Measurements from ENCODE around the gene IFT57. TPM values are rescaled to one million over a fixed set of nuclear protein-coding genes. Genes with fewer than 3 reads are reported as not detected.
"Not testable (repeated sequence)": the region's sequence is repeated elsewhere in the genome, so short reads cannot be mapped to it uniquely, and the experiment has no call there.

Gene IFT57
- polyA plus RNA-seq, 1 of the 3 experiments (the other 2 are of a cell fraction), result 81.6 TPM

- no peak for TF ChIP-seq NFIC (IDR thresholded peaks at IDR 0.05; ENCODE audit: borderline replicate concordance)
- TF ChIP-seq SMC3 (IDR thresholded peaks at IDR 0.05; ENCODE audit: low read depth, low read length), result no peak; the same call in 1 of the 2 replicates
- TF ChIP-seq TAF1 (IDR thresholded peaks at IDR 0.05; ENCODE audit: borderline replicate concordance, low read depth, low read length), result peak; percentile 88
- TF ChIP-seq MXI1 (IDR thresholded peaks at IDR 0.05; ENCODE audit: low read depth, low read length), result peak; percentile 94
- TF ChIP-seq POLR2AphosphoS5 (IDR thresholded peaks at IDR 0.05; ENCODE audit: low read depth, low read length), result peak; percentile 73
- TF ChIP-seq ZBTB33 (IDR thresholded peaks at IDR 0.05; ENCODE audit: borderline replicate concordance, low read depth), result no peak
- TF ChIP-seq EP300 (IDR thresholded peaks at IDR 0.05; ENCODE audit: borderline replicate concordance in 1 of 2, low read depth in 1 of 2, low read length in 1 of 2), result no peak
- no peak for TF ChIP-seq EZH2phosphoT487 (IDR thresholded peaks at IDR 0.05; ENCODE audit: borderline replicate concordance, low read depth)
- no peak for TF ChIP-seq USF1 (IDR thresholded peaks at IDR 0.05; ENCODE audit: borderline replicate concordance, low read depth)
- peak; percentile 28; the same call in 1 of the 2 replicates for TF ChIP-seq GABPA (IDR thresholded peaks at IDR 0.05; ENCODE audit: low read depth)
- no peak for TF ChIP-seq JUND (IDR thresholded peaks at IDR 0.05)
These were observed at the start of gene IFT57 (continued) for GRCh38 chr3:108221911-108222852.

- Histone ChIP-seq H3K4me1 (ENCODE audit: control insufficient read depth in 1 of 2, insufficient read depth in 2 of 2, low read depth in 1 of 2, low read length in 1 of 2) (no peaks in the 10 kb centered on the region), H3K9me2 (no peaks in the 10 kb centered on the region), H3K36me3 (replicated peaks in 1 of 2; ENCODE audit: control insufficient read depth in 1 of 2, insufficient read depth in 2 of 2, low read length in 1 of 2) (no peaks in the 10 kb centered on the region), H3K9ac (no peak overlapping the region), H4K20me1 (ENCODE audit: insufficient read depth) (no peaks in the 10 kb centered on the region), H3K4me2 (no peak overlapping the region), H3K9me3 (no peaks in the 10 kb centered on the region), H3K27ac (ENCODE audit: low read depth in 2 of 2, low read length in 1 of 2) (no peak overlapping the region), H3K79me2 (ENCODE audit: insufficient read depth) (no peaks in the 10 kb centered on the region), H3K27me3 (ENCODE audit: insufficient read depth) (no peaks in the 10 kb centered on the region), H3F3A (replicated peaks; ENCODE audit: insufficient read depth) (no peaks in the 10 kb centered on the region), H2AFZ (ENCODE audit: low read depth) (no peak overlapping the region), H3K4me3 (ENCODE audit: low read depth in 2 of 2, low read length in 1 of 2) (no peak overlapping the region)
- 47% methylated on average over 2 of the region's 2 CpGs for WGBS (ENCODE audit: low lambda C conversion rate)
- no peak for DNase-seq
- ChIA-PET CTCF (no interaction called here), POLR2A (no interaction called here)
- TF ChIP-seq NFIC (IDR thresholded peaks at IDR 0.05; ENCODE audit: borderline replicate concordance) (no peak), TAF1 (IDR thresholded peaks at IDR 0.05; ENCODE audit: borderline replicate concordance, low read depth, low read length) (no peak), RAD21 (IDR thresholded peaks at IDR 0.05; ENCODE audit: low read length) (no peak), CHD2 (IDR thresholded peaks at IDR 0.05; ENCODE audit: low read length, partially characterized antibody) (no peak)
These were observed 49.4 kb upstream of the IFT57 start for GRCh38 chr3:108271626-108272025.

- CTCF ChIA-PET; H3K9me3 ChIP-seq; H3K9ac ChIP-seq; H3F3A ChIP-seq (replicated peaks; ENCODE audit: insufficient read depth); H3K9me2 ChIP-seq; H3K27ac ChIP-seq (ENCODE audit: low read depth in 2 of 2, low read length in 1 of 2); DNase-seq; H3K79me2 ChIP-seq (ENCODE audit: insufficient read depth); H4K20me1 ChIP-seq (ENCODE audit: insufficient read depth); H3K4me2 ChIP-seq; POLR2A ChIA-PET; H3K36me3 ChIP-seq (replicated peaks in 1 of 2; ENCODE audit: control insufficient read depth in 1 of 2, insufficient read depth in 2 of 2, low read length in 1 of 2); H3K4me1 ChIP-seq (ENCODE audit: control insufficient read depth in 1 of 2, insufficient read depth in 2 of 2, low read depth in 1 of 2, low read length in 1 of 2); H2AFZ ChIP-seq (ENCODE audit: low read depth); H3K4me3 ChIP-seq (ENCODE audit: low read depth in 2 of 2, low read length in 1 of 2); H3K27me3 ChIP-seq (ENCODE audit: insufficient read depth): not testable (repeated sequence)
- WGBS (ENCODE audit: low lambda C conversion rate), result 45% methylated on average over 3 of the region's 3 CpGs
These were observed 46.0 kb upstream of the IFT57 start for GRCh38 chr3:108268235-108268634.

GRCh38 chr3:108264534-108265298 lies 42.5 kb upstream of the IFT57 start:
- H3K27me3 ChIP-seq (ENCODE audit: insufficient read depth); H3K9ac ChIP-seq; H3F3A ChIP-seq (replicated peaks; ENCODE audit: insufficient read depth); H3K9me3 ChIP-seq; H3K36me3 ChIP-seq (replicated peaks in 1 of 2; ENCODE audit: control insufficient read depth in 1 of 2, insufficient read depth in 2 of 2, low read length in 1 of 2); H4K20me1 ChIP-seq (ENCODE audit: insufficient read depth); H3K27ac ChIP-seq (ENCODE audit: low read depth in 2 of 2, low read length in 1 of 2); H3K79me2 ChIP-seq (ENCODE audit: insufficient read depth); H3K4me2 ChIP-seq; POLR2A ChIA-PET; H3K4me1 ChIP-seq (ENCODE audit: control insufficient read depth in 1 of 2, insufficient read depth in 2 of 2, low read depth in 1 of 2, low read length in 1 of 2); H3K4me3 ChIP-seq (ENCODE audit: low read depth in 2 of 2, low read length in 1 of 2); H2AFZ ChIP-seq (ENCODE audit: low read depth); H3K9me2 ChIP-seq; CTCF ChIA-PET: not testable (repeated sequence)
- WGBS (ENCODE audit: low lambda C conversion rate), result 84% methylated on average over 5 of the region's 5 CpGs
- DNase-seq, result peak; percentile 2

Data from SK-N-SH (cell line).